Testis (tissue), 3 donors: ENCODE results near the gene ANO3. TPM values are rescaled to one million over a fixed set of nuclear protein-coding genes. Genes with fewer than 3 reads are reported as not detected.
"Not testable (repeated sequence)": the region's sequence is repeated elsewhere in the genome, so short reads cannot be mapped to it uniquely, and the experiment has no call there.

ENCODE experiments used
- DNase-seq: peaks from one replicate; pipeline ENCODE4 v3.0.0-alpha.2; 2019
- H3K27ac ChIP-seq, 2 donors: fragments of 200-600 bp; sonication (generic); one replicate each; pipeline ENCODE4 v1.5.1; 2019
- H3K27me3 ChIP-seq: fragments of 200-600 bp; sonication (generic); one replicate; pipeline ENCODE4 v1.5.1; 2019
- H3K36me3 ChIP-seq: fragments of 200-600 bp; sonication (generic); one replicate; pipeline ENCODE4 v1.5.1; 2017; ENCODE audit warnings: low read depth; ENCODE audit errors: missing control alignments
- H3K4me1 ChIP-seq: fragments of 200-600 bp; sonication (generic); one replicate; pipeline ENCODE4 v1.5.1; 2019
- H3K4me3 ChIP-seq, 2 donors: fragments of 200-600 bp; sonication (generic); one replicate each; pipeline ENCODE4 v1.5.1; 2017 to 2019
- H3K9me3 ChIP-seq: fragments of 200-600 bp; sonication (generic); one replicate; pipeline ENCODE4 v1.5.1; 2017
- POLR2A ChIP-seq: fragments of 450-650 bp; IDR thresholded peaks from one replicate; pipeline ENCODE4 v1.6.1; 2017; ENCODE audit warnings: antibody characterized with exemption, mild to moderate bottlenecking, moderate library complexity
- WGBS, 2 donors: methylation state at CpG; one replicate each; pipeline ENCODE4 v1.1.5; 2018; 5-methylcytosine and 5-hydroxymethylcytosine counted together
- intact Hi-C: fragments of 100-400 bp; cut with DNase I; formaldehyde crosslinking; loops from one replicate; pipeline ENCODE4 v1.15.1; 2023; ENCODE audit warnings: low total_unique reads
- polyA plus RNA-seq: library from polyadenylated mRNA; stranded (reverse); fragments of 350-450 nt; fragmentation: Illumina TruSeq; extraction: RNeasy Lipid Tissue Mini Kit (QIAGEN cat#74804); gene quantifications from one replicate; pipeline ENCODE4 v1.2.3, GENCODE V29; 2014; ENCODE audit warnings: low read depth, low replicate concordance; ENCODE audit not compliant: insufficient read depth
- total RNA-seq, 2 donors: library from RNA; depleted of rRNA; stranded (reverse); fragments of >200 nt; gene quantifications; one replicate each; pipeline ENCODE4 v1.2.3, GENCODE V29; 2016
- TF ChIP-seq, protein P1 (sequence below), 3 experiments: fragments of 450-650 bp in 2 of 3; fragments of 200-600 bp in 1 of 3; sonication (generic) in 1 of 3; IDR thresholded peaks; one replicate each; pipeline ENCODE4 v1.5.1; 2016 to 2019; ENCODE audit warnings: antibody characterized with exemption in 3 of 3, mild to moderate bottlenecking in 2 of 3, moderate library complexity in 1 of 3

ANO3 gene
- total and polyA plus RNA-seq, 3 donors from 2014 or later = 1.9 to 2.4 (median 2.2) TPM

DNA sequence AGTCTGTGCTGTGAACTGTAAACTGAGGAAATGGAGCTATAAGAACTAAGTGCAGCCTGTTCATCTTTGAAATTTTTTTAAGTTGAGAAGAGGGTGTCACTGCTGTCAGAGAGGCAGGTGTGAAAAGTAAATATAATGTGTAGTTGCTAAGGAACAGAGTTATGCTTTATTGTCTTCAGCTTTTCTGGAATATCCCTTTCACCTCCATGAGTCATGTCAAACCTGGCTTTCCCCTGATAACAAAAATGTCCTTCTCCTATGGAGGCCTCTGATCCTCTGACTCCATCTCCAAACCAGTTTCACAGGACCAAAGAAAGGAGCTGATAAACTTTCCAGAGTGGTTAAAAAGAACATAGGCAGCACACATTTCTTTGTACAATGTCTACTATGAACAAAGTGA is 252.9 kb downstream of the ANO3 start:
- Histone ChIP-seq H3K4me3 (no peak overlapping the region), H3K4me1 (no peaks in the 10 kb centered on the region), H3K27ac (no peak overlapping the region), H3K27me3 (no peaks in the 10 kb centered on the region), H3K36me3 (no peaks in the 10 kb centered on the region), H3K9me3 (no peaks in the 10 kb centered on the region)
- no peak for TF ChIP-seq POLR2A
- TF ChIP-seq, protein P1, sequence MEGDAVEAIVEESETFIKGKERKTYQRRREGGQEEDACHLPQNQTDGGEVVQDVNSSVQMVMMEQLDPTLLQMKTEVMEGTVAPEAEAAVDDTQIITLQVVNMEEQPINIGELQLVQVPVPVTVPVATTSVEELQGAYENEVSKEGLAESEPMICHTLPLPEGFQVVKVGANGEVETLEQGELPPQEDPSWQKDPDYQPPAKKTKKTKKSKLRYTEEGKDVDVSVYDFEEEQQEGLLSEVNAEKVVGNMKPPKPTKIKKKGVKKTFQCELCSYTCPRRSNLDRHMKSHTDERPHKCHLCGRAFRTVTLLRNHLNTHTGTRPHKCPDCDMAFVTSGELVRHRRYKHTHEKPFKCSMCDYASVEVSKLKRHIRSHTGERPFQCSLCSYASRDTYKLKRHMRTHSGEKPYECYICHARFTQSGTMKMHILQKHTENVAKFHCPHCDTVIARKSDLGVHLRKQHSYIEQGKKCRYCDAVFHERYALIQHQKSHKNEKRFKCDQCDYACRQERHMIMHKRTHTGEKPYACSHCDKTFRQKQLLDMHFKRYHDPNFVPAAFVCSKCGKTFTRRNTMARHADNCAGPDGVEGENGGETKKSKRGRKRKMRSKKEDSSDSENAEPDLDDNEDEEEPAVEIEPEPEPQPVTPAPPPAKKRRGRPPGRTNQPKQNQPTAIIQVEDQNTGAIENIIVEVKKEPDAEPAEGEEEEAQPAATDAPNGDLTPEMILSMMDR (IDR thresholded peaks at IDR 0.05) = no peak
- intact Hi-C loops = no loop called here
- DNase-seq = no peak

DNA sequence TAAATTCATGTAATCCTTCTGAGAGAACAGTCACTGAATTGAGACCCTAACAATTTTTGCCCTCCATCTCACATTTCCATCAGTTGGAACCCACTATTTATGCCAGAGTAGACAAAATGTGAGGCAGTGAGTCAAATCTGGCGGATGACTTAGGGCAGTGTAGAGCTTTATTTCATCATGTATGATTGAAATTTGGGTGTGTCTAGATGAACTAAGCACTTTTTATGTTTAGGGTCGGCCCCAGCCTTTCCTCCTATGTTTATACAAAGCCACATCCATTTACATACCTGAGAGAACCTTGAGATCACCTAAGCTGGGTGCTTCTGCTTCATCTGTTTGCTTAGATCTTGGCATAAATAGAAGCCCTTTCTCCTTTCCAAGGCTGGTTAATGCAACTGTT is 255.1 kb downstream of the ANO3 start:
- DNase-seq = no peak
- WGBS, 2 donors = 77 to 84% methylated on average over 2 of the region's 2 CpGs
- Histone ChIP-seq H3K36me3 (no peaks in the 10 kb centered on the region), H3K9me3 (no peaks in the 10 kb centered on the region), H3K27ac (no peak overlapping the region), H3K4me3 (no peak overlapping the region), H3K4me1 (no peaks in the 10 kb centered on the region), H3K27me3 (no peaks in the 10 kb centered on the region)
- TF ChIP-seq, protein P1 (IDR thresholded peaks at IDR 0.05) = no peak
- no peak for TF ChIP-seq POLR2A
- intact Hi-C loops = no loop called here

DNA sequence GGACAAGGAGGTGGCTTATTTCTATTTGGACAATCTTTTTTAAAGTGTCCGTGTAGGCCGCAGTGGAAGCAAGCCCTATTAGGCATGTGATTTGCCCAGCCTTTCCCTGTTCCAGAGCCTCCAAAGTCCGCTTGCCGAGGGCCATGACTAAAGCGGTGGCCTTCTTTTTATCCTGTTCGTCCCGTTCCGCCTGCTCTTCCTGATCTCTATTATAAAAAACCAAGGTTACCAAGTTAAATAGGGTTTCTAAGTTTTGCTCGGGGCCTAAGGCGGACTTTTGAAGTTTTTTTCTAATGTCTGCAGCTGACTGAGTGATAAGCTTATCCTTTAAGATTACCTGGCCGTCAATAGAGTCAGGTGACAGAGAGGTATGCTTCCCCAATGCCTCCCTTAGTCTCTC is 261.8 kb downstream of the ANO3 start:
- Histone ChIP-seq H3K4me1 (no peaks in the 10 kb centered on the region), H3K36me3 (no peaks in the 10 kb centered on the region), H3K4me3 (no peak overlapping the region), H3K27me3 (no peaks in the 10 kb centered on the region), H3K9me3 (no peaks in the 10 kb centered on the region), H3K27ac (no peak overlapping the region)
- intact Hi-C loops = no loop called here
- 78 to 93% methylated on average over 11 of the region's 11 CpGs for WGBS, 2 donors
- no peak for DNase-seq
- TF ChIP-seq, protein P1 (IDR thresholded peaks at IDR 0.05) = no peak
- no peak for TF ChIP-seq POLR2A

DNA sequence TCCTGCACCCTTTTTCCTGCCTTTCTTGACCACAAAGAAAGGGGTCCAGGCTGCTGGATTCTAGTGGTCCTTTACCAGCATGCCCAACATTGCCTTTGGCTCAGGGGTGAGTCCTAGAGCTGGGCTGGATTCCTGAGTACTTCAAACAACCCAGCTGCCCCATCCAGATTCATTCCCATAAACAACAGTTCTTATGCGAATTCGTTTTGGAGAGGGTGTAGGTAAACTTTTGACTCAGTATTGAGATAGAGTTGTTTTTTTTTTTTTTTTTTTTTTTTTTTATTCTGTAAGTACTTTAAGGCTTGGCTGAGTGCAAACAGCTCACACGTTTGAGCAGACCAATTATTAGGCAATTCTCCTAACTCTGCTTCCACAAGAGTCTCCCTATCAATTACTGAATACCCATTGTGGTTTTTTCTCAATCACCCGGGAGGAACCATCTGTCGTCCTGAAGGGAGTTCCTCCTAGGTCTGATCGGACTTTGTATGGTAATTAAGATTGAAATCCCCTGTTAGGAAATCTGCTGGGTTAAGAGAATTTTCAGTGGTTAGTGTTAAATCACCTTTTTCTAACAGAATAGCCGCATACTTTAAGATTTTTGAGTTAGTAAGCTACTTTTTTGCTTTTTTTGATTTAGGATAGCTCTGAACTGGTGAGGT is 263.4 kb downstream of the ANO3 start:
- H3K4me3 ChIP-seq, intact Hi-C loops, H3K27ac ChIP-seq, H3K27me3 ChIP-seq, H3K4me1 ChIP-seq, DNase-seq, H3K36me3 ChIP-seq, H3K9me3 ChIP-seq: not testable (repeated sequence)
- 68 to 69% methylated on average over 7 of the region's 7 CpGs for WGBS, 2 donors

DNA sequence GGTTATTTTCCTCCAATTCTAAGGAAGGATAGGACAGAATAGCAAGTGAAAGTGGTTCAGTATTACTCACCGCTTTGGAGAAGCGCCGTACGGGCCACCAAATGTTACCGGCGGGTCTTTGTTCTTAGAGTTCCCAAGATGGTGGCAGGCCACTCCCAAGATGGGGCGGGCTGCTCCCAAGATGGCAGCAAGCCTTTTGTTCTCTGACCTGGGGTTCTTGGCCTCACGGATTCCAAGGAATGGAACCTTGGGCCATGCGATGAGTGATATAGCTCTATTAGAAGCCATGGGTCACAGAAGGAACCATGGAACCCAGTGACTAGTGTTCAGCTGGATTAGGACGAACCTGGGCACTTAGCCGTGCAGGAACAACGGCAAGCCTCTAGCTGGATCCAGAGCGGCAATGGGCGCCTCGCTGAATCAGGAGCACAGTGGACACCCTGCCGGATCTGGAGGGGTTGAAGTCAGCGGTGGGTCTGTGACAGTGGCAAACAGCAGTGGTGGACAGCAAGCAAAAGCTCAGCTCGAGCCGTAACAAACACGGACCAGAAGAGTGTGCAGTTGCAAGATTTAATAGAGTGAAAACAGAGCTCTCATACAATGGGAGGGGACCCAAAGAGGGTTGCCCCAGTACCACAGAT is 265.2 kb downstream of the ANO3 start:
- H3K9me3 ChIP-seq, H3K27me3 ChIP-seq, H3K4me3 ChIP-seq, H3K36me3 ChIP-seq, H3K27ac ChIP-seq, intact Hi-C loops, DNase-seq, H3K4me1 ChIP-seq: not testable (repeated sequence)
- 84 to 94% methylated on average over 20 of the region's 20 CpGs for WGBS, 2 donors

DNA sequence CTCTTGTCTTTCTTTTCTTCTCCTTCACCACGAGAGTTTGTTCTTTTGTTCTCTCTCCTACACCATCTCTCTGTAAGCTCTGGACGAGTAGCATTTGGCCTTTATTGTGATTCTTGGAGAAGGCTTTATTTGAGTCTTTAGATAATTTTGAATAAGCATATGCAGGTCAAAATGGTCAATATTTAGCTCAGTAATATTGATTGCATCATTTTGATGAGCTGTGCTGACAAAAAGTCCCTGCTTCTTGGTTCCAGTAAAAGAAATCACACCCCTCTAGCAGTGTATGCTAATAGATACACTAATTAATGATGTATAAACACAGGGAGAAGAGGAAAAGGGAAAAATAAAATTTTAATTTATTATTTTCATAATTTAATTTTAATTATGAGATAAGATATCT is 266.0 kb downstream of the ANO3 start:
- intact Hi-C loops = no loop called here
- Histone ChIP-seq H3K9me3 (no peaks in the 10 kb centered on the region), H3K27ac (no peak overlapping the region), H3K27me3 (no peaks in the 10 kb centered on the region), H3K4me1 (no peaks in the 10 kb centered on the region), H3K4me3 (no peak overlapping the region), H3K36me3 (no peaks in the 10 kb centered on the region)
- 82 to 89% methylated on average over 2 of the region's 2 CpGs for WGBS, 2 donors
- no peak for DNase-seq
- TF ChIP-seq POLR2A = no peak
- TF ChIP-seq, protein P1 (IDR thresholded peaks at IDR 0.05) = no peak
